HG02870 (cell line): ENCODE measurements around the gene TDRD6.
"Not testable (repeated sequence)": the region's sequence is repeated elsewhere in the genome, so short reads cannot be mapped to it uniquely, and the experiment has no call there.

ENCODE experiments used
- ATAC-seq: cut with Tn5 transposase; IDR thresholded peaks from one replicate; pipeline ENCODE4 v1.9.1; 2021; ENCODE audit warnings: mild to moderate bottlenecking, moderate library complexity; ENCODE audit not compliant: unreplicated experiment

TDRD6 gene

DNA sequence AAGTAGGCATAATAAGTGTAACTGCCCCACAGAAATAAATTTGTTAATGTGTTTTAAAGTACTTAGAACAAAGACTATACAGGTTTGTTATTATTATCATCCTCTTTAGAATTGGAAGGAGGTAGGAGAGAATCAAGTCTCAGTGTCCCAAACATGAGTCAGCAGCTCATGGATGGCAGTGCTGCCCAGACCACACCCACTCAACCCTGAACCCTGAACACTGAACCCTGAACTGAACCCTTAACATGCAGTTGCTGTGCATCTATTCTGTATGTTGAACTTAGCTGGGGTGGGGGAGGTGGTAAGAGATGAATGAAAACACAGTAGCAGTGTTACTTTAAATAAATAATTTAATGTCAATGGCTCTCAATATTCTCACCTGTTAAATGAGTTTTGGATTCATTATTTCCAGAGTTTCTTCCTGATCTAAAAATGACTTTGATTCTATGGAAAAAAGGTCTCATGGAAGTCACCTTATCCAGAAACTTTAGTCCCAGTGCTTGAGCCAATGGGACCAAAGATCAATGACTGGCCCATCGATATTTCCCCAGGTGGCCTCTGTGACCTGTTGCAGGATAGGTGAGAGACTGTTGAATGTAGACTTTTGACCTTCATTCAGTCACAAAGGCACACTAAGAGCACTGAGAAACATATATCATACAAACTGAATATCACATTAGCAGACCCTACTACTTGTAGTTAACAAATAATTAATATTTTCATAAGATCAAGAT lies 55.9 kb downstream of the TDRD6 start:
- ATAC-seq, result no peak

DNA sequence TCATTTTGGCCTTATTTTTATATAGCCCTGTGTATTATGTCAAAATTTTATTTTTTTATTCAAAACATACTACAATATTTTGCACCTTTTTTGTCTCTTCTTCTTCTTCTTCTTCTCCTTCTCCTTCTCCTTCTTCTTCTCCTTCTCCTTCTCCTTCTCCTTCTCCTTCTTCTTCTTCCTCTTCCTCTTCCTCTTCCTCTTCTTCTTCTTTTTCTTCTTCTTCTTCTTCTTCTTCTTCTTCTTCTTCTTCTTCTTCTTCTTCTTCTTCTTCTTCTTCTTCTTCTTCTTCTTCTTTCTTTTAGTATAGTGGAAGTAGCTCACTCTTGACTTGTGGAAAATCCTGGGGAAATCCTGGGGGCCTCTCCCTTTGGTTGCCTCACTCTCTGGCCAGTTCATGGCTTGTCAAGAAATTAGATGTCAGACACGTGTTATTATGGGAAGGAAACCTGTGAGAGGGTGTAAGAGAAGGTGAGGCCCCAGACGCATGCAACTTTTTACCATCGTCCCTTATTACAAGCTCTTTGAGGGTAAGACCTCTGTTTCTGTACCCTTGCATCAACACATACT lies 56.6 kb downstream of the TDRD6 start:
- not testable (repeated sequence) for ATAC-seq

DNA sequence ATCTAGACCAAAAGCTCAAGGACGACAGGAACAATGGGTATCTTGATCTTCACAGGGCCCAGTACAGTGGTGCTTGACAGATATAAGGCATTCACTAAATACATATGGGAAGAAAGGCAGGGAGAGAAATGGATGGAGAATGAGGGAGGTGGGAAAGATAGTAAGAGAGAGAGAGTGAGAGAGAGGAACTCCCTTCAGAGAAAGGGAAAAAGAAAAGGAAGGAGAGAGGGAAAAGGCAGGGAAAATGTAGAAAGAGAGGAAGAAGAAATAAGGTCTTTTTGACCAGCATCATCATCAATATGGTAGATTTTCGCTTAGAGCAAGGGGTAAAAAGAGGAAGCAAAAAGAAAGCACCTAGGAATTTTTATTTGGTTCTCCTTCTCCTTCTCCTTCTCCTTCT lies 58.3 kb downstream of the TDRD6 start:
- no peak for ATAC-seq

DNA sequence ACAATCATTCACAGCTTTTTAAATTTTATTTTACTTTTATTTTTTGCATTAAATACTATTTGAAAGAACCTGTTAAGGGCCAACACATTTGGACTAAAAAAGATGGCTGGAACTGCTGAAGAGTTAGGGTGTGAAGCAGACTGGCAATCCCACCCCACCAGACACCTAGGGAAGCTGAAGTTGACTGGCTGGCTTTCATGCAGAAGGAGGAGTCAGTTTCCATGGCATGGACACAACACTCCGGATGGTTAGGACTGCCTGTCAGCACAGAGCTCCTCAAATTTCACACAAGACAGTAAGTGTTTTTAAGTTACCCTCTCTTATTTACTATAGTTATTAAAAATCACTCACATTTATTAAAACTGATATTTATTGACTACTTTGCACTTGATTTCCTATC lies 59.0 kb downstream of the TDRD6 start, which contains the start of gene ANKRD66:
Gene ANKRD66, plus strand, starts transcription at position 238 of the 400 bp plus-strand sequence. CDS start 5,016 bp downstream, outside the sequence.
- ATAC-seq, result no peak

DNA sequence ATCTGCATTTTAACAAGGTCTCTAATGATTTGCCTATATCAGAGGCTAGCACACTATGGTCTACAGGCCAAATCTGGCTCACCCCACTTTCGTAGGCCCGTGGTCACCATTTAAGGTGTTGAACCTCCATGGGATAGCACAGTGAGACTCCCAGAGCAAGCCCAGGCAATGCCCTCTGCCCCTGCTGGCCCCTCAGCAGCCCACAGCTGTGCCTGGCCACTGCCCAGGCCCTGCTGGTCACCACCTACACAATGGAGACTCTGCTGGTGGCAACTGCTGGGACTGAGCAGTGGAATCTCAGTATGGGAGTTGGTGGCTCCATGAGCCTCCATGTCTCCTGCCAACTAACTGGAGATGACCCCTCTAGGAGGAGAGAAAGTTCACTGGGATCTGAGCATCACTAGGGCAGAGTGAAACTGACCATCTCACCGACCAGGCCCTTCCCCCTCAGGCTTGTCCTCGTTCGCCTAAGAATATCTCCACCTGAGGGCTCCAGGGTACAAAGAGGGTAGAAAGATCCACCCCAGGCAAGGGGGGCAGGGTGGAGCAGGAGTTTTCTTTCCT lies 61.3 kb downstream of the TDRD6 start:
- no peak for ATAC-seq

DNA sequence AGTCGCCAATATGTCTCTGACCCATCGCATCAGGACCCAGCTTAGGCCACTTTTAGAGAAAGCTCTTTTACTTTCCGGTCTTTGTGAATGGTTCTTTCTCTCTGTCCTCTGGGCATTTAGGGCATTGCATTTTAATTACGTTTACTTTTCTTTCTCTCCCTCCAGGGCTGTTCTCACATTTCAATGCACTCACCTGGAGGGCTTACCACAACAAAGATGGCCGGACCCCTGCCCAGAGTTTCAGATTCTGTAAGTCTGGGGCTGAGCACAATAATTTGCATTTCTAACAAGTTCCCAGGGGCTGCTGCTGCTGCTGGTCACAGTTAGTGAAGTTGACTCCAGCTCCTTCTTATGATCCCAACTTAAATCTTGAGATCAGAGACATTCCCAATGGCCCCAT lies 62.0 kb downstream of the TDRD6 start:
- no peak for ATAC-seq

DNA sequence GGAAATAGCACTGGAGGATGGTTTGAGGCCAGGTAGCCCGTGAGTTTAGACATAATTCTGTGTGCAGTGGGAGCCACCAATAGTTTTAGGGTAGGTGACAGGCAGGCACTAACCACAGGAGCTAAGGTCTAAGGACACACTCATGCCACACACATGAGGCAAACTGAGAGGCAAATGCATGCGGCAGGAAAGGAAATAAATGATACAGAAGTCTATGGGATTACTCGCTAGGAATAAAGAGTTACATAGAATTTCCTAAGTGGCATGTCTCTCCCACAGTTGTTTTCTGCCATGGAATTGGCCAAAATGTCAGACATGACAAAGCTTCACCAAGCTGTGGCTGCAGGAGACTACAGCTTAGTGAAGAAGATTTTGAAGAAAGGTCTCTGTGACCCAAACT lies 64.0 kb downstream of the TDRD6 start:
- no peak for ATAC-seq
